HuH-7.5 (cell line): ENCODE measurements around the gene PKHD1.
"Not testable (repeated sequence)": the region's sequence is repeated elsewhere in the genome, so short reads cannot be mapped to it uniquely, and the experiment has no call there.

ENCODE experiments used
- DNase-seq: peaks from one replicate; pipeline ENCODE4 v3.0.0; 2011; ENCODE audit warnings: low spot score

PKHD1 gene

DNA sequence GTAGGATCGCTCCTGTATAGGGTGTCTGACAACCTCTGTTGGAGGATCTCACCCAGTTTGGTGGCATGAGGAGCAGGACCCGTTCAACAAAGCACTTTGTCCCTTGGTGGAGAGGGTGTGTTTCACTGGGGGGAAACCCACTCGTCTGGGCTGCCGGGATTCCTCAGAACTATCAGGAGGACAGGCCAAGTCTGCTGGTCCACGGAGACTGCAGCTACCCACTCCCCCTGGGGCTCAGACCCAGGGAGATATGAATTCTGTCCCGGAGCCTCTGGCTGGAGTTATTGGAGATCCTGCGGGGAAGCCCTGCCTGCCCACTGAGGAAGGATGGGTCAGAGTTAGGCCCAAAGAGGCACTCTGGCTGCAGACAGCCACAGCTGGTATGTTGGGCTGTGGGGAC is 233.1 kb downstream of the PKHD1 start:
- DNase-seq, result no peak

- not testable (repeated sequence) for DNase-seq
Measured at GRCh38 chr6:51853109-51853508, 234.3 kb downstream of the PKHD1 start.

DNA sequence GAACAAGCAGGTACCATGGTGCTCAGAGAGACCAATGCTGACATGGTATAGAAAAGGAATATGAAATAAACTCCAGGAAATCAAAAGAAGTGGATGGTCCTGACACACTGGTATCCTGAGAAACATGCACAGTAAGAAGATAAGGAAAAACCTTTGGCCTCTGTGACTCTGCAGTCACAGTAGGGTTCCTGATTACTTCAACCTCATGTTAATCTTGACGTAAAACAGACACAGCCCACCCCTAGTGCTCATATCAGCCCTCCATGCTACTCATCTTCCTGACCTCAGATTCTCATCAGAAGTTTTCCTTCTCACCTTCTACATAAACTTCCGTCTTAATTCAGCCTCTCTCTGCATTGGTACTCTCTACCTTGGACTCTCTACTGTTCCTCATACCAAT is 240.9 kb downstream of the PKHD1 start:
- no peak for DNase-seq

DNA sequence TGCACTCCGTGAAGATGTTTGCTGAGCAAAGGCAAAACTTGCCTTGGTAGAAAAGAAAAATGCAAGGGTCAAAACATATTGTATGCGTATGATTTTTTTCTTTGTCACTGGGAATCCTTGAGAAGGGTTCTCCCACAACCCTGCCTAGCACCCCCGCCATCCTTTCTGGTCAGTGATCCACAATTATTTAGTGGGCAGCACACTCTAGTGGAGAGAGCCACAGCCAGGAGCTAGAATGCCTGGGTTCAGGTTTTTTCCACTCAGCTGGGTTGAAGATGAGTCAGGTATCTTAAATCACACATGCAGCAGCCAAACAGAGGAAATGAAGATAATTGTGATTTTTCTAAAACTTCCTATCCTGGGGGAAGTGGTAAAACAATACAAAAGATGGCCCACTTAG is 243.1 kb downstream of the PKHD1 start:
- DNase-seq, result no peak

GRCh38 chr6:51843456-51844056 is 243.9 kb downstream of the PKHD1 start:
- no peak for DNase-seq

DNA sequence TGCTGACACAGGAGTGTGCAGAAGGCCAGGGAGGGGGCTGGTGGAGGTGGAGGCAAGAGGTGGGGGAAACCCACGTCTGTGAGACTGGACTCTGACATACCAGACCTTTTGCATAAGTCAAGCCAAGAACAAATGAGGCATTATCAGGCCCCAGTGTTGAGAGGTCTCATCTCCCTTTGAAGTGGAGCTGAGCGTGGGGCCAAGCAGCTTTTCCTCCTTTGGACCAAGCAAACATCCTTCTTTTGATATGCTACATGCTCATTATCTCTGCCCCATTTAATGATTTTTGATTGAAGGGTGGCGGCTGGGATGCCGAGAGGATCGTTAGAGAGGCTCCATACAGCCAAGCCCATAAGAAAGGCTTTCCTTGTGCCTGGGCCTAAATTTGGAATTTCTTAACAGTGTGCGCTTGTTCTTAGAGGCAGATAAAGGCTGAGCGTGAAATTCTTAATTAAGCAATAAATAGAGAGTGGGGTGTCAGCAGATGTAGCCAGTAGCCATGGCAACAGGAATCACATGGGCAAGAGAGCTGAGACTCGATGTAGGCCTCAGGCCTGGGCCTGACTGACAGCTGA is 244.5 kb downstream of the PKHD1 start:
- DNase-seq, result no peak

GRCh38 chr6:51842061-51842803 is 245.2 kb downstream of the PKHD1 start:
- no peak for DNase-seq

DNA sequence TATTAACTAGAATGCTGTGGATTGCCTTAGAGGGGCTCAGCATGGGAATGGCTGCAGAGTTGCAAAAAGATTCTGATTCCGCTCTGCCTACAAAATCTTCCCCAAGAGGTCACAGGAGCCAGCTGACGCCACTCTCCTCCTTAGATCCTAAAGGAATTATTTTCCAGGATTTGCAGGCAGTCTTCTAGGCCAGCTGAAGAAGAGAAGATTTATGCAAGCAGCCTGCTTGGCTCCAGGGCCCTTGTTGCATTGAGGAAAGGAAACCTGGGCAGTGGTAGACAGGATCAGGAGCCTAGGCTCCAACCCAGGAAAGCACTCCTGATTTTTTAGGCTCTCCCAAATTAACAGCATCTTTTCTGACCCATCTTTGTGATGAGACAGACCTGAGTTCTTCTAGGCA is 245.8 kb downstream of the PKHD1 start:
- DNase-seq, result no peak

DNA sequence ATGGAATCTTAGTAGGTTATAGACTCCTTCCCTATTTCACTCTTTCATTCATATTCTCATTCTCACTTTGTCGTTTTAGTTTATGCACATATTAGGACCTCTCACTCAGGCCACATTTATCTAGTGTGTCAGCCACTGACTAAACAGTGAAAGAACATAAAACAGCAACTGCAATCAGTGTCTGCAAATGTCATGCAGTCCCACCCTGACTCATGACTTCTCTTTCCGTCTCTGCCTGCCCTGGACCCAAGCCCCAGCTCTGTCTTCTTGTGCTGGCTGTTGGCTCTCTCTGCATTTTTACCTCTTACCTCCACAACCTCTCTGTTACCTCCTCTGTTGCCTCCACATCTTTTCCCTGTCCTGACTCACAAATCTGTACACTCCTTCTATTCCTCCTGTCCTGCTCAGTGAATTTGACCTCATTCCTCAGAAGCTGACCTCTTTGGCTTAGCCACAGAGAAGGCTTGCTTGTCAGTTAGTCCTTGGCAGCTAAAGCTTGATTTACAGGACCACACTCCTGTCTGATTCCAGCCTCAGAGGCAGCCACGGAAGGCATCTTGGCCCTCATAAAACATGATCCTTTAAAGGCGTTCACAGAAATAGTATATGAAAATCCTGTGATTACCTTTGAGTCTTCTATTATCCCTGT is 247.6 kb downstream of the PKHD1 start:
- DNase-seq, result no peak

DNA sequence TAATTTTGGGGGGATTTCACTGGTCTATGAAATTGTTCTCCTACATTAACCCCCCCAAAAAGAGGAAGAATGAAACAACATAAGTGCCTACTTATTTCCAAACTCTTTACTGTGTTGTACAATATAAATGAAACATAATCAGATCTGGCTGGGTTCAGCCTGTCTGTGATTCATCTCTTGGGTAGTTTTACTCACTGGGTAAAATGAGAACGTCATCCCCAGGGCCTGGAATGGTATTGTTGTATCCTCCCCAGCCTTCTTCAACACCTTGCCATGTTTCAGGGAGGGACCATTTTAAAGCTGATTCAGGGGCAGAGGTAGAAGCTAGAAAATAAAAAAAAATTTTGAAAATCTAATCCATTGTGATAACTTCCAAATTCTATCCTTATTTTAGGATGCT is 256.7 kb downstream of the PKHD1 start:
- no peak for DNase-seq

DNA sequence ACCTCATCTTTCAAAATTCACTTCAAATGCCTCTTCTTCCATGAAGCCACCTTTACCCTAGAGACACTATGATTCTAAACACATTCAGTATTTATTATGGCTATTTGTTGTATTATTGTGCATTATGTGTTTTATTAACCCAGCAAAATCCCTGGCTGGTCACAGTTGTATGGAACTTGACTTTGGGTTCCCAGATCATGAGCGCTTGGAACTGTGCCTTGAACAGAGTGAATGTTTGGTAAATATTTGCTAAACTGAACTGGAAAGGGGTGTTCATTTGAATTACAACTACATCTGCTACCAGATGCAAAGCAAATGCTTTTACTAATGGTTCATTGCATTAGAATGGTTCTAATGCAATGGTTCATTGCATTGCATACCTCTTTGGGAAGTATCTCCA is 259.8 kb downstream of the PKHD1 start:
- no peak for DNase-seq

DNA sequence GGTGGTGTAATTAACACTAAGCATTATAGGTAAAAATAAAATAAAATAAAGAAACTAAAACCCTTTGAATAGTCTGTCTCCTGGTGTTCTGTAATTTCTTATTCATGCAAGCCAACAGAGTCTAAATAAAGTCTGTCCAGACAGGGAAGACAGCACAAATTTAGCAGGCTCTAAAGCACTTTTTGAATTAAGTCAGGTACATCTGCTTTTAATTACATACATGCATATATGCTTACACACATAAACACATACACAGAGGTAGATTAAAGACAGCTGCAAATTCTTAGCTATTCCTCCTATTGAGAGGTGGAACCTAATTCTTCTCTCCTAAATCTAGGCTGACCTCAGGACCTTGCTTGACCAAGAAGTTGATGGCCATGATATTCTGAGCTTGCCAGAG is 262.5 kb downstream of the PKHD1 start:
- DNase-seq, result no peak

DNA sequence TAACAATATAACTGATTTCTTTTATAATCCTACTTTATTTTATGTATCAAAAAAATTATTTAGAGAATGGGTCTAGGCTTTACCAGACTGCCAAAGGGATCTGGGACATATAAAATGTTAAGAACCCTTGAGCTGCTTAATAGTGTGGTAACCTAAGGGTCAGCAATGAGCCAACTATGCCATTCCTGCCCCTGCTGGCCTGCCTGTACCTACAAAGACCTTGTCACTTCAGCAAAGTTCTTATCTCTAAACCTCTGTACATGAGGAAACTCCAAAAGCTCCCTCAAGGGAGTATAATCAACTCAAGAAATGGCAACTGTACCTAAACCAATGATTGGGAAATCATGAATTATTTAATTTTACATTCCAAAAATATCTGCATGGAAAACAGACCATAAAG is 266.9 kb downstream of the PKHD1 start:
- DNase-seq, result no peak

GRCh38 chr6:51818520-51819022 is 268.8 kb downstream of the PKHD1 start:
- no peak for DNase-seq

DNA sequence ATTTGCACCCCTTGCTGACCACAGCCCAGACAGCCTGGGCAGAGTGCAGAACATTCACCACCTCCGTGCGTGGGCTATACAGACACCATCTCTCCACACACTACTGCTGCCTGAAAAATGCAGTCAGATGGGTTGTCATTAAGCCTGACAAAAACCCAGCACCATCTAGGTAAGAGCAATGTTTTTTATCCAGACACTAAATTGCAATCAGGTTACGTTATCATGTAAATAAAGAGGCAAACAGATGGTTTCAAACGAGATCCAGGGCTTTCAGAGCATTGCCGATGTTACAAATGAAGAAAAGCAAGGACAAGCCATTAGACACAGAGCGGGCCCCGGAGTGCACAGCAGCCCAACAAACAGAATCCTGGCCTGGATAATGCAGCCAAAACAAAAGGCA is 269.6 kb downstream of the PKHD1 start:
- DNase-seq, result no peak

GRCh38 chr6:51814418-51814817 is 273.0 kb downstream of the PKHD1 start:
- DNase-seq, result no peak

DNA sequence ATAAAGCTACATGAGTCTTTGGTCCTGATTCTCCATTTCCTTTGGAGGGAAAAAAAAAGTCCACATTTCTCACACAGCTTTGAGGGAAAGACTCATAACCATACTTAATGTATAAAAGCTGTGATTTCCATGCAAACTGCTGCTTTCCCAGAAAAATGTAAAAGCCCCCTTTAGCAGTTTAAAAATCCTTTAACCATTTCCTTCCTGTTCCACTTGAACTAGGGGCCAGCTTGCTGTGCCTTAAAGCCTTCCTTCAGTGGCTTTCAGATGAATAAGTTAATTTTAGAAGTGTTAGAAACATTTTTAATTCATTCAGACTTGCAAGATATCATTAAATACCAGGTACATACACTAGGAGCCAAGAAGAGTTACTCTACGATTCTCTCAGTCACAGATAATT is 273.5 kb downstream of the PKHD1 start:
- DNase-seq, result no peak

- no peak for DNase-seq
Measured at GRCh38 chr6:51812231-51812630, 275.2 kb downstream of the PKHD1 start.

DNA sequence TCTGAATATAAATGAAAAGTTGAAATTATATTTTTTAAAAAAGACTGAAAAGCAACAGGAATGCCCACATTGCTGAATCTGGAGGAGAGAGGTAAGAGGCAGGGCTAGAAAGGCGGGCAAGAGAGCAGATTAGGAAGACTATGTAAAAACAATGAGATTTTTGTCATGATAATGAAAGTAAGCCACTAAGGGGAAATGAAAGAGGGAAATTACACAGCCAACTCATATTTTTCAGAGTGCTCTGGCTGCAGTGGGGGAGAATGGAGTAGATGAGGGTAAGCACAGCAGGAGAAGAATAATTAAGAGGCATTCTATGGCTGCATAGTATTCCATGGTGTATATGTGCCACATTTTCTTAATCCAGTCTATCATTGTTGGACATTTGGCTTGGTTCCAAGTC is 281.9 kb downstream of the PKHD1 start:
- no peak for DNase-seq

GRCh38 chr6:51800603-51801002 is 286.8 kb downstream of the PKHD1 start:
- DNase-seq, result no peak

GRCh38 chr6:51793393-51793792 is 294.0 kb downstream of the PKHD1 start:
- no peak for DNase-seq

- DNase-seq, result no peak
Measured at GRCh38 chr6:51792273-51793030, 295.0 kb downstream of the PKHD1 start.
